NT2/D1 (cell line): ENCODE measurements around the gene ANKRD66.
"Not testable (repeated sequence)": the region's sequence is repeated elsewhere in the genome, so short reads cannot be mapped to it uniquely, and the experiment has no call there.

Experiments used
- SUZ12 ChIP-seq: IDR thresholded peaks from 2 replicates; pipeline ENCODE4 v1.6.1; 2011; ENCODE audit not compliant: insufficient read length, insufficient read depth; ENCODE audit errors: extremely low read depth
- YY1 ChIP-seq: IDR thresholded peaks from 2 replicates; pipeline ENCODE4 v1.6.1; 2011; ENCODE audit not compliant: insufficient read length, insufficient read depth

GRCh38 chr6:46764280-46764679 is 17.5 kb downstream of the ANKRD66 start:
- not testable (repeated sequence) for TF ChIP-seq YY1, SUZ12
